GM21529 (cell line): ENCODE results near the gene ITGA1.
"Not testable (repeated sequence)": the region's sequence is repeated elsewhere in the genome, so short reads cannot be mapped to it uniquely, and the experiment has no call there.

Experiments
- ATAC-seq: cut with Tn5 transposase; IDR thresholded peaks from one replicate; pipeline ENCODE4 v1.9.1; 2021; ENCODE audit not compliant: unreplicated experiment

ITGA1 gene

GRCh38 chr5:52827815-52828214 is 40.1 kb downstream of the ITGA1 start:
- no peak for ATAC-seq

DNA sequence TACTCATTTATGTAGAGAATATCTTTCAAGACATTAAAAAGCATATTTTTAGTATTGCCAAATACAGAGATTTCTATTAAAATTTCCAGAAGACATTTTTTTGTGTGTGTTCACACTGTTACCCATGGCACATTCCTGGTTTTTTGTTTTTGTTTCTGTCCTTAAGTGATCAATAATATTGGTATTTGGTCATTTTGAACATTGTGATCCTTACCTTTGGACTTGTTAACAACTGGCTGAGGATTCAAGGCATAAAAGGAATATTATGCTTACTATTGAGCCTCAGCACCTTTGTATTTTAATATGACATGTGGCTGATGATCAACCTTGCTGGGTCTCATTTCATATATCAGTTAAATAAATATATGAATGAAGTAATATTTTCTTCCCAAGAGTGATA is 41.9 kb downstream of the ITGA1 start:
- ATAC-seq: no peak

DNA sequence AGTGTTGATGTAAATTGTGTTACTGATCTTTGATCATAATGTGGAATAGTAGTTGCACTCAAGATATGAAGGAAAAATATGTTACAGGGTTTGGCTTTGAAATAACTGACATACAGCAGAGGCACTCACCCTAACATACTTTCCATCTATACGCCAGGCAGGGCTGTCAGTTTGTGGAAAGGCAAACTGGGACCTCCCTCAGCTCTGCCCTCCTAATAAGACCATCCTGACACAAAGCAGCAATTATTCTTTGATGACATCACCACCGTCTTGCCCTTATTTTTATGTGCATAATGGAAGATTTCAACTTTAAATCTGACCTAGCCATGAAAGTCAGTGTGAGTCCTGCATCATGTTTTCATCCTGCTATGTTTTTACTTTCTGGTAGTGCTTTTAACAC is 42.9 kb downstream of the ITGA1 start:
- no peak for ATAC-seq

GRCh38 chr5:52831786-52832511 is 44.2 kb downstream of the ITGA1 start:
- ATAC-seq: no peak

DNA sequence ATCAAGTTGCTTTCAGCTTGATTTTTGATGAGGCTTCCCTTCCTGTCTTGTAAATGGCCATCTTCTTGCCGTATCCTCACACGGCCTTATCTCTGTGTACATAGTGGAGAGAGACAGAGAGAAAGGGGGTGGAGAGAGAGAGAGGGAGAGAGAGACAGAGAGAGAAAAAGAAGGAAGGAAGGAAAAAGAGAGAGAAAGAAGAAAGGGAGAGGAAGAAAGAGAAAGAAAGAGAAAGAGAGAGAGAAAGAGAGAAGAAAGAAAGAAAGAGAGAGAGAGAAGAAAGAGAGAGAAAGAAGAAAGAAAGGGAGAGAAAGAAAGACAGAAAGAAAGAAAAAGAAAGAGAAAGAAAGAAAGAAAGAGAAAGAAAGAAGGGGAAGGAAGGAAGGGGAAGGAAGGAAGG is 46.6 kb downstream of the ITGA1 start:
- ATAC-seq: no peak

- ATAC-seq: no peak
Measured at GRCh38 chr5:52837068-52837467, 49.4 kb downstream of the ITGA1 start.

DNA sequence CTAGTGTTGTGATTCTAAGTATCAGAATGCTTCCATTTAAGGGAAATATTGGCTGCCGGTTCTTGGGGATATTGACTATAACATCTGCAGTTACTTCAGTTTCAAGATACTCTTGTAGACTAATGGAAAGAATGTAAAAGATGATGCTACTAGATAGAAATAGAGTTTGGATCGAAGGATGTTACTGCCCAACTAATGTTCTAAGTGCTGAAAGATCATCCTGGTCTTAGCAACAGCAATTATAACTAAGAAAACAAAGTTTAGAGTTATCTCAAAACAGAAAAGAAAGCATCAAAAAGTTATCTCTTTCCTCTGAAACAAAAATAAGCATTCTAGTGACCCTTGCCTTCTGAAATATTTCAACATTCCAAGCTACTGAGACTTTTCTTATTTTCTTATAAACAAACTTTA is 49.9 kb downstream of the ITGA1 start:
- no peak for ATAC-seq

DNA sequence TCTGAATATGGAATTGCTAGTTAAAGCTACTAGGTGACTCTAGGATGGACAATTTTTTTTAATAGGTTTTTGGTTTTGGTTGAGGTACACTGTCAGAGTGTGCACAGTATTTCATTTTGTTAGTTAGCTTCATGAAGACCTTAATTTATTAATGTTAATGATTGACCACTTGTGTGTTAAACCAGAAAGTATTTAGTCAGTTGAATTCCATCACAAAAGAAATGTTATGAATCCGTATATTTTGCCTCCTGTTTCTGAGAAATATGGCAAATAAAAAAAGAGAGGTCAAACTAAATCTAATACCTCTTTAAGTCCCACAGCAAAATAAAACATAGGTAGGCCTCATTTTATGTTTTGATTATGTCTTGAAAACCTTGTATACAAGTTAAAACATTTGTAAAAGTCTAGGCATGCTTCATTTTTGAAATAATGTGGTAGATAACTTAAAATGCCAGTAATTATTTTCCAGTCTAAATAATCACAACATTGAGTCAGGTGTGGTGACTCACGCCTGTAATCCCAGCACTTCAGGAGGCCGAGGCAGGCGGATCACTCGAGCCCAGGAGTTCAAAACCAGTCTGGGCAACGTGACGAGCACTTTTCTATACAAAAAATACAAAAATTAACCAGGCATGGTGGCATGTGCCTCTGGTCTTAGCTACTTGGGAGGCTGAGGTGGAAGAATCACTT is 50.8 kb downstream of the ITGA1 start:
- no peak for ATAC-seq

DNA sequence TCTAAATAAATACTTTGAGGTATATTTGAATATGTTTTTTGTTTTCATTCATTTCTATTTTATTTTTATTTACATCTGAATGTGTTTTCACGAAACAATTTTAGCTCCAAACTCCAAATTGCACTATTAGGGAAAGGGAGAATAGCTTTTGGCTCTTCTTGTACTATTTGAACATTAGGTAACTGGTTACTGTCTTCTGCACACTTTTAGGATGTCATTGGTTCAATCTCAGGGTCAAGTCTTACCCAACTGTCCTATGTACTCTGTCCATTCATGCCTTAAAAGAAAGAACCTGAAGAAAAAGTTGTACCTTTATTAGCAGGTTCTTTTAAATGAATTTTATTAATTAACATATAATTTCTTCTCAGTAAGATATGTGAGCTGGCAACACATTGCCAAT is 51.6 kb downstream of the ITGA1 start:
- no peak for ATAC-seq

DNA sequence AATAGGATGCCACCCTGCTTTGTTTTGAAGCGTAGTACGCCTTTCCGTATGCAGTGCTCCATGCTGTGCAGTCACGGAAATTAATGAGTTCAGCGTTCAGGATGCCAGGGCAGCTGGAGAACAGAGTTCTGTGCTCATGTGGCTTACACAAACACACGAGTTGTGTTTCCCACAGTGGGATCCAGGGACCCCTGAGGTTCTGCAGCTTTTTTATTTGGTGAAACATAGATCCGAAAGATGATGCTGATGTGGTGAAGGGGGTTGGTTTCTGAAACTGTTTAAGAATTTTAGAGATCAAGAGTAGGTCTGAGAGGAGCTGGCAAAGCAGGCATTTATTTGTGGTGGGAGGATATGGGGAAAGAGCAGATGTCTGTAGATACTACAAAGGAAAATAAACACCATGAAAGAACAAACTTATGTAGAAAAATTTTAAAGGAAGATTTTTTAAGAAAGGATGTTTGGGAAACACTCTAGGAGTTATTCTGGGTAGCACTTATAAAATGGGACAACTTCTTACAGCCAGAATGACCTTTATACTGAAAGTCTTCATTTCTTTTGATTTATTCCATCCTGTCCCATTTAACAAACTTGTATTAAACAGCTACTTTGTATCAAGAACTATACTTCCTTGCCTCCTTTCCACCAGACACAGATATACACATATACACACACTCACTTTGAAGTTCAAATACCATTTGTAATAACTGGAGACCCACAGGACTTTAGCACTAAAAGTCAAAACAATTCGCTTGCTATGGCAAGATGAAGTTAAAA is 52.7 kb downstream of the ITGA1 start:
- ATAC-seq: no peak

DNA sequence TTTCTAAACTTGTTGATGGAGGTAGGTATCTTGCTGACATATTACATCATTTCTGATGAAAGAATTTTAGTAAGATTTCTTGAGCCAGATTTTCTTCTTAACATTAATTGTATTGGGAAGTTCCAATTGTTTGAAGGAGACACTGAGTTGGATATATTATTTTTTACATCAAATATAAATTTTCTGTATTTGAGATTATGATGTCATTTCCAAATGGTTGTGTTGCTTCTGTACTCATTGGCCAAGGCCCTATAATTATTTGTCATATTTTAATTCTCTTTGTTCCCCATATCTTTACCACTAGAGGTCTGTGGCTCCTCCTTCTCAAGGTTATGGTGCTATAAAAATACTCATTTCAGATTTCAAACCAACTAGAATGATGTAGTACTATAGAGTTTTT is 53.4 kb downstream of the ITGA1 start:
- no peak for ATAC-seq

- no peak for ATAC-seq
Measured at GRCh38 chr5:52842111-52842510, 54.4 kb downstream of the ITGA1 start.

DNA sequence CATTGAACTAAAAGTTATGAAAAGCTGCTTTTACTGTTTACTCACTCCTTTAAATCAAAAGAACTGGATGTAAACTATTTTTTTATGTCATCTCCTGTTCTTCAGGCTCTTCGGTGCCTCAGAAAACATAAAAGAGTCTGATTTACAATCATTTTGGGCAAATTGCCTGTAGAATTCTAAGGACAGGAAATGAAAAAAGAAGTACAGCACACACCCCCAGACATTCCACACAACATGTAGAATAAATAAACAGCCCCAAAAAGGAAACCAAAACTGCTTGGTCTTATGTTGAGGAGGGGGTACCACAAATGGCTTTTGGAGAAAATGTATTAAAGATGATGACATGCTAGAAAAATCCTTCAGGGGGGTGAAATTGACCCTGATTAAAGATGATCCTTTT is 57.2 kb downstream of the ITGA1 start:
- ATAC-seq: no peak

DNA sequence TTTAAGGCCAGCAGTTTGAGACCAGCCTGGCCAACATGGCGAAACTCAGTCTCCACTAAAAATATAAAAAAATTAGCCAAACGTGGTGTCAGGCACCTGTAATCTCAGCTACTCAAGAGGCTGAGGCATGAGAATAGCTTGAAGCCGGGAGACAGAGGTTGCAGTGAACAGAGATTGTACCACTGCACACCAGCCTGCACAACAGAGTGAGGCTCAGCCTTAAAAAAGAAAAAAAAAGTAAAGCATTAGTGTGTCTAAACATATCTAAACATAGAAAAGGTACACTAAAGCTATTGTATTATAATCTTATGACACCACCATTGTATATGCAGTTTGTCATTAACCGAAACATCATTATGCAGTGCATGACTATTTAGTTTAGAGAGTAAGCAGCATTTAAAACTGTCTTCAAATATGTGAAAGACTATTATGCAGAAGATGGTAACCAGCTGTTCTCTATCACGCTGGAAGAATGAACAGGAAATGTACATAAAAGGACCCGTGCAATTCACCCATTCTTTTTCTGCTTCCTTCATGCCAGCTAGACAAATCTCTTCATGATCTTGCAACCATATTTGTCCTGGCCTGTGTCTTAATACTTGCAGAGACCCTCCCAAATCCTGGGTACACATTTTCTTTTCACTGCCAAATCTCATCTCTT is 58.6 kb downstream of the ITGA1 start:
- no peak for ATAC-seq

- not testable (repeated sequence) for ATAC-seq
Measured at GRCh38 chr5:52848688-52849087, 61.0 kb downstream of the ITGA1 start.

DNA sequence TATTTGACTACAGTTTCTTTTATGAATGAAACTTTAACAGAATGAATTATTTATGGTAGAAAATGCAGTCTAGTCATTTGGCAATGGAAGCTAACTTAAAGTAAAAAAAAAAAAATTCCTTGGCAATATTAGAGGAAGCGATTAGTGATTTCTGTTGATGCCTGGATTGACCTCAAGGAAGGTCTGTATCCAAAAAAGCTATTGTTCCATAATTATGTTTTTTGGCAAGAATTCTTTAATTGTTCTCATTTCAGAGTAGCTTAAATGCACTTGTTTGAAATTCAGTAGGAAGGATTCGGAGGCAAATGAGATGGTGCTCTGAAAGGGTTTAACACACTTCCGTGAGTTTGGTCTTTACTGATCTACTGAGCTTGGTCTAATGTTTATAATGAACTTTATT is 61.8 kb downstream of the ITGA1 start:
- ATAC-seq: no peak

- ATAC-seq: no peak
Measured at GRCh38 chr5:52853650-52854049, 65.9 kb downstream of the ITGA1 start.

DNA sequence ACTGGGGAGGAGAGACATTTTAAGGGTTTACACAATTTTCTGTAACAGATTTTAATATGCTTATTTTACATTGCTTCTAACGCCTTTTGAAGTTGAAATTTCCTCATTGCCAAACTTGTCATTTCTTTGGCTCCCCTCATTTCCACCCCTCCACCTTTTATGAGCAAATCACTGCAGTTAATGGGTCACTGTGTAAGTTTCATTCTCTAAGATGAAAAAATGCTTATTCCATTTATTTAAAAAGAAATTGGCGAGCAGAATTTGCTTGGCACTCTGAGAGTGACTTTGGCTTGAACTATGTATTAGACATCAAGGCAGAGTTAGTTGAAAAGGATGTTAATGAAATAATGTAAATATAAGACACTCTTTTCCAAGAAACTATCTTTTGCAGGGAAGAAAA is 66.6 kb downstream of the ITGA1 start:
- ATAC-seq: no peak

GRCh38 chr5:52854949-52855348 is 67.2 kb downstream of the ITGA1 start:
- no peak for ATAC-seq

DNA sequence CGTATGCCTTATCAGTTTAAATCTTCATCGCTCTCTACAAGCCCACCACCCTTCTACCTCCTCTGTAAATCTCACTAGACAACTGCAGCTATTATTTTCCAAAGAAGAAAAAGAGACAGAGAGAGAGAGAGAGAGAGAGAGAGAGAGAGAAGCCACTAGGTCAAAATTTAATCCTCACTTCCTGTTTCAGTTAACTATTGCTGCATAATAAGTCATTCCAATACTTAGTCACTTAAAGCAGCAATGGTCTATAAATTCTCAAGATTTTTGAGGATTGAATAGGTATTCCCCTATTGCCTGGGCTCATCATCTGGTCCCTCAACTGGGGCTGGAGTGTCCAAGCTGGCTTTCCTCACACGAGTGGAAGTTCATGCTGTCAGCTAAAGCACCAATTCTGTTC is 68.8 kb downstream of the ITGA1 start:
- peak; percentile 86 for ATAC-seq

GRCh38 chr5:52859628-52860027 is 71.9 kb downstream of the ITGA1 start:
- ATAC-seq: no peak

DNA sequence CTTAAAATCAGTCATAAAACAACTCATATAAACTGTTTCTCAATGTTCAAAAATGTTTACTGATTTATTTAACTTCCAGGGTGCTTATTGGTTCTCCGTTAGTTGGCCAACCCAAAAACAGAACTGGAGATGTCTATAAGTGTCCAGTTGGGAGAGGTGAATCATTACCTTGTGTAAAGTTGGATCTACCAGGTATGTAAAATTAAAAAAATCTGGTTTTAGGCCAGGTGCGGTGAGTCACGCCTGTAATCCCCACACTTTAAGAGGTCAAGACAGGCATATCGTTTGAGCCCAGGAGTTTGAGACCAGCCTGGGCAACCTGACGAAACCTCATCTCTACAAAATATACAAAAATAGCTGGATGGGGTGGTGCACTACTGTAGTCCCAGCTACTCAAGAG is 73.7 kb downstream of the ITGA1 start:
- no peak for ATAC-seq
